Suprapubic skin (tissue), 4 donors: ENCODE data around the gene PPP1CC. TPM values are rescaled to one million over a fixed set of nuclear protein-coding genes. Genes with fewer than 3 reads are reported as not detected.

Experiments
- DNase-seq, 2 donors: peaks; one replicate each; pipeline ENCODE4 v3.0.0-alpha.2; 2019; ENCODE audit warnings: low spot score in 2 of 2
- H3K27ac ChIP-seq: fragments of 200-600 bp; sonication (generic); one replicate; pipeline ENCODE4 v1.5.1; 2019
- H3K27me3 ChIP-seq: fragments of 200-600 bp; sonication (generic); one replicate; pipeline ENCODE4 v1.5.1; 2019
- H3K36me3 ChIP-seq: fragments of 200-600 bp; sonication (generic); one replicate; pipeline ENCODE4 v1.5.1; 2019
- H3K4me1 ChIP-seq: fragments of 200-600 bp; sonication (generic); one replicate; pipeline ENCODE4 v1.5.1; 2019
- H3K4me3 ChIP-seq: fragments of 200-600 bp; sonication (generic); one replicate; pipeline ENCODE4 v1.5.1; 2019; ENCODE audit warnings: mild to moderate bottlenecking
- H3K9me3 ChIP-seq: fragments of 200-600 bp; sonication (generic); one replicate; pipeline ENCODE4 v1.5.1; 2019
- EP300 ChIP-seq: sonication (generic); formaldehyde crosslinking; IDR thresholded peaks from one replicate; pipeline ENCODE4 v1.6.1; 2017; ENCODE audit warnings: antibody characterized with exemption
- POLR2A ChIP-seq, 2 donors: fragments of 450-650 bp; IDR thresholded peaks; one replicate each; pipeline ENCODE4 v1.6.1; 2017; ENCODE audit warnings: antibody characterized with exemption in 2 of 2, mild to moderate bottlenecking in 2 of 2, moderate library complexity in 2 of 2
- POLR2AphosphoS5 ChIP-seq, 3 donors: sonication (generic); formaldehyde crosslinking; IDR thresholded peaks; one replicate each; pipeline ENCODE4 v1.6.1; 2017; ENCODE audit warnings: antibody characterized with exemption in 3 of 3
- WGBS: methylation state at CpG from one replicate; pipeline ENCODE4 v1.1.5; 2018; 5-methylcytosine and 5-hydroxymethylcytosine counted together
- total RNA-seq, 4 donors: library from RNA; depleted of rRNA; stranded (reverse); fragments of >200 nt; gene quantifications; one replicate each; pipeline ENCODE4 v1.1.0, GENCODE V29; 2016
- TF ChIP-seq, protein P1 (sequence below), 2 donors: fragments of 200-600 bp in 1 of 2; fragments of 450-650 bp in 1 of 2; sonication (generic) in 1 of 2; IDR thresholded peaks; one replicate each; pipeline ENCODE4 v1.5.1; 2016 to 2019; ENCODE audit warnings: antibody characterized with exemption in 2 of 2, mild to moderate bottlenecking in 1 of 2, moderate library complexity in 1 of 2

The PPP1CC gene
- total RNA-seq, 4 donors from 2014 or later = 83.6 to 107 (median 100) TPM

DNA sequence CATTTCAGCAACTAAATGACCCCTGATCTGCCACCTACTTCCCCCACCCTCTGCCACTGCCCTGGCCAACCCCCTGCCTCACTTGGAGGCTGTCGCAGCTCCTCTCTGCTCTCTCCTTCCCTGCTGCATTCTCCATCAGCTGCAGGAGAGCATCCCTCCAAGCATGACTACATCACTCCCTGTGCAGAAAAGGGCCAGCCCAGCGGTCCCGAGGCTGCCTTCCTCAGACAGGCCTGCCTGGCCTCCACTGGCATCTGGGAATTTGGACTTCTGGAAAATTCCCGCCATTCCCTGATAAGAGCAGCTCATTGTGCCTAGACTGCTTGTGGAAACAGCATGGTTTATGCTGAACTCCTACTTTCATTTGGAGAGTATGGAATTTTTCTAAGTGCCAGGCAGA is 66.5 kb downstream of the PPP1CC start:
- no peaks in the 10 kb centered on the region for H3K9me3 ChIP-seq
- no peak overlapping the region for H3K4me3 ChIP-seq
- no peaks in the 10 kb centered on the region for H3K36me3 ChIP-seq
- no peak for DNase-seq
- H3K4me1 ChIP-seq = peaks cover 3% of the 10 kb centered on the region
- H3K27me3 ChIP-seq = no peaks in the 10 kb centered on the region
- no peak for TF ChIP-seq EP300
- TF ChIP-seq POLR2AphosphoS5 (IDR thresholded peaks at IDR 0.05) = no peak
- TF ChIP-seq, protein P1, sequence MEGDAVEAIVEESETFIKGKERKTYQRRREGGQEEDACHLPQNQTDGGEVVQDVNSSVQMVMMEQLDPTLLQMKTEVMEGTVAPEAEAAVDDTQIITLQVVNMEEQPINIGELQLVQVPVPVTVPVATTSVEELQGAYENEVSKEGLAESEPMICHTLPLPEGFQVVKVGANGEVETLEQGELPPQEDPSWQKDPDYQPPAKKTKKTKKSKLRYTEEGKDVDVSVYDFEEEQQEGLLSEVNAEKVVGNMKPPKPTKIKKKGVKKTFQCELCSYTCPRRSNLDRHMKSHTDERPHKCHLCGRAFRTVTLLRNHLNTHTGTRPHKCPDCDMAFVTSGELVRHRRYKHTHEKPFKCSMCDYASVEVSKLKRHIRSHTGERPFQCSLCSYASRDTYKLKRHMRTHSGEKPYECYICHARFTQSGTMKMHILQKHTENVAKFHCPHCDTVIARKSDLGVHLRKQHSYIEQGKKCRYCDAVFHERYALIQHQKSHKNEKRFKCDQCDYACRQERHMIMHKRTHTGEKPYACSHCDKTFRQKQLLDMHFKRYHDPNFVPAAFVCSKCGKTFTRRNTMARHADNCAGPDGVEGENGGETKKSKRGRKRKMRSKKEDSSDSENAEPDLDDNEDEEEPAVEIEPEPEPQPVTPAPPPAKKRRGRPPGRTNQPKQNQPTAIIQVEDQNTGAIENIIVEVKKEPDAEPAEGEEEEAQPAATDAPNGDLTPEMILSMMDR (IDR thresholded peaks at IDR 0.05) = no peak
- TF ChIP-seq POLR2A (IDR thresholded peaks at IDR 0.05) = no peak
- no peak overlapping the region for H3K27ac ChIP-seq
- WGBS = 91% methylated on average over 4 of the region's 4 CpGs

DNA sequence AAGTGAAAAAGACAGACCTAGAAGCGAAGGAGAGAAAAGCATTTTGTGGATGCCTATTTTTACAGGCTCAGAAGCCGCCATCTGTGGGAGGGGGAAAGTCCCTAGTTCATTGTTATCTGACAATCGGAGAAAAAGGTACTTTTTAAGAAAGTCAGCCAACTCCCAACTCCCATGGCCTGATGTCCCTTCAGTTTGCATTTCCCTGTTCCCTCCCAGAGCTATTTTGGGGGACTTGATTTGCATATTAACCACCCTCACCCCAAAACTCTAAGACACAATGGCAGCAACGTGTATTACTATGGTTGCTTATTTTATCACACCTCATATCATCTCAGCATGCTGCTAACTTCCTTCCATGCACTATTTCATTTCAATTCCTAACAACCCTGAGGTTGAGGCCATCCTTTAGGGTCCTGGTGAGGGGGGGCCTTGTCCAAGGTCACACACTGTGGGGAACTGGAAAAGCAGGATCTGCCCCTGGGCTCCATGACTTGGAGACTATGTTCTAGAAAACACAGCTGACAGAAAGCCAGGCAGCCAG is 72.5 kb downstream of the PPP1CC start:
- 51% methylated on average over 4 of the region's 4 CpGs for WGBS
- no peaks in the 10 kb centered on the region for H3K36me3 ChIP-seq
- no peak for TF ChIP-seq POLR2AphosphoS5 (IDR thresholded peaks at IDR 0.05)
- TF ChIP-seq EP300 = no peak
- no peak for TF ChIP-seq POLR2A (IDR thresholded peaks at IDR 0.05)
- TF ChIP-seq, protein P1 (IDR thresholded peaks at IDR 0.05) = no peak
- H3K9me3 ChIP-seq = peaks cover 15% of the 10 kb centered on the region
- no peaks in the 10 kb centered on the region for H3K27me3 ChIP-seq
- no peaks in the 10 kb centered on the region for H3K4me1 ChIP-seq
- no peak overlapping the region for H3K4me3 ChIP-seq
- H3K27ac ChIP-seq = no peak overlapping the region
- DNase-seq = no peak

Other genes starting within 250 kb of the PPP1CC start
- gene VPS29, start 240.8 kb downstream of the PPP1CC start, total RNA-seq = 10 to 100 TPM; 72.2 to 96.1 (median 83.1) TPM
- gene RAD9B, start 240.6 kb downstream of the PPP1CC start, total RNA-seq = under 1 TPM in 3 of 4 donors, not detected in 1; 0.19 to 0.47 (median 0.40) TPM
- gene PPTC7, start 159.6 kb downstream of the PPP1CC start, total RNA-seq = 10 to 100 TPM; 24.6 to 36.6 (median 29.1) TPM
- gene TCTN1, start 128.8 kb downstream of the PPP1CC start, total RNA-seq = 10 to 100 TPM; 18.9 to 46.4 (median 28.4) TPM
- gene HVCN1, start 53.8 kb downstream of the PPP1CC start, total RNA-seq = 1 to 10 TPM; 1.3 to 6.0 (median 1.9) TPM
- gene CCDC63, start 104.1 kb upstream of the PPP1CC start, total RNA-seq = not detected
- not detected for gene MYL2, start 177.7 kb upstream of the PPP1CC start, total RNA-seq